HepG2 (cell line): ENCODE data around the gene RRAS. TPM values are rescaled to one million over a fixed set of nuclear protein-coding genes. Genes with fewer than 3 reads are reported as not detected.
A peak's percentile ranks its signal among the peaks of the same experiment; 100 is the strongest.

ENCODE experiments used
- CEBPG ChIP-seq: IDR thresholded peaks from 2 replicates; pipeline ENCODE4 v1.6.1; 2016
- FOXC1 ChIP-seq: sonication (generic); formaldehyde crosslinking; IDR thresholded peaks from 2 replicates; pipeline ENCODE4 v1.8.0; 2022; ENCODE audit warnings: mild to moderate bottlenecking, missing genetic modification reagents, borderline replicate concordance
- FOXK2 ChIP-seq: fragments of 450-650 bp; IDR thresholded peaks from 2 replicates; pipeline ENCODE4 v1.6.1; 2016
- IRX3 ChIP-seq: sonication (generic); formaldehyde crosslinking; IDR thresholded peaks from 2 replicates; pipeline ENCODE4 v1.8.1; 2023; ENCODE audit warnings: mild to moderate bottlenecking, low read depth, missing genetic modification reagents, borderline replicate concordance
- ISL2 ChIP-seq: sonication (generic); formaldehyde crosslinking; IDR thresholded peaks from 2 replicates; pipeline ENCODE4 v1.5.0; 2020; ENCODE audit warnings: missing genetic modification reagents
- KMT2A ChIP-seq: sonication (generic); formaldehyde crosslinking; IDR thresholded peaks from 2 replicates; pipeline ENCODE4 v1.4.0; 2020; ENCODE audit warnings: missing genetic modification reagents
- MTF2 ChIP-seq: sonication (generic); formaldehyde crosslinking; IDR thresholded peaks from 2 replicates; pipeline ENCODE4 v1.5.0; 2020; ENCODE audit warnings: missing genetic modification reagents, borderline replicate concordance
- PHF21A ChIP-seq: sonication (generic); formaldehyde crosslinking; IDR thresholded peaks from 2 replicates; pipeline ENCODE4 v1.5.0; 2020; ENCODE audit warnings: mild to moderate bottlenecking, missing genetic modification reagents
- RBAK ChIP-seq: sonication (generic); formaldehyde crosslinking; IDR thresholded peaks from 2 replicates; pipeline ENCODE4 v1.5.1; 2020; ENCODE audit warnings: mild to moderate bottlenecking, missing genetic modification reagents
- SIX1 ChIP-seq: sonication (generic); formaldehyde crosslinking; IDR thresholded peaks from 2 replicates; pipeline ENCODE4 v1.4.0; 2020; ENCODE audit warnings: missing genetic modification reagents, borderline replicate concordance
- SMARCC2 ChIP-seq: fragments of 450-650 bp; IDR thresholded peaks from 2 replicates; pipeline ENCODE4 v1.6.1; 2017; ENCODE audit warnings: antibody characterized with exemption, mild to moderate bottlenecking
- U2AF2 ChIP-seq: fragments of 200-400 bp; formaldehyde crosslinking; IDR thresholded peaks from 2 replicates; pipeline ENCODE4 v1.6.1; 2017; ENCODE audit warnings: low read depth, mild to moderate bottlenecking, low read length
- ZFP1 ChIP-seq: IDR thresholded peaks from 2 replicates; pipeline ENCODE4 v1.6.1; 2016
- ZFP36 ChIP-seq: fragments of 150-350 bp; IDR thresholded peaks from 2 replicates; pipeline ENCODE4 v1.6.1; 2018; ENCODE audit warnings: borderline replicate concordance, low read length, low read depth; ENCODE audit not compliant: partially characterized antibody
- ZMAT3 ChIP-seq: sonication (generic); formaldehyde crosslinking; conservative IDR thresholded peaks from 2 replicates; pipeline ENCODE4 v1.7.0; 2021; ENCODE audit warnings: missing genetic modification reagents
- ZNF510 ChIP-seq: sonication (generic); formaldehyde crosslinking; IDR thresholded peaks from 2 replicates; pipeline ENCODE4 v1.4.0; 2020; ENCODE audit warnings: low read depth, mild to moderate bottlenecking, missing genetic modification reagents
- ZNF563 ChIP-seq: sonication (generic); formaldehyde crosslinking; IDR thresholded peaks from 2 replicates; pipeline ENCODE4 v1.8.0; 2022; ENCODE audit warnings: mild to moderate bottlenecking, moderate library complexity, missing genetic modification reagents
- ZNF761 ChIP-seq: sonication (generic); formaldehyde crosslinking; conservative IDR thresholded peaks from 2 replicates; pipeline ENCODE4 v1.4.0; 2020; ENCODE audit warnings: mild to moderate bottlenecking, missing genetic modification reagents
- ZNF777 ChIP-seq: sonication (generic); formaldehyde crosslinking; IDR thresholded peaks from 2 replicates; pipeline ENCODE4 v1.4.0; 2020; ENCODE audit warnings: missing genetic modification reagents
- ZSCAN21 ChIP-seq: sonication (generic); formaldehyde crosslinking; IDR thresholded peaks from 2 replicates; pipeline ENCODE4 v1.8.0; 2022; ENCODE audit warnings: mild to moderate bottlenecking, missing genetic modification reagents, moderate library complexity, borderline replicate concordance
- polyA plus RNA-seq, 8 experiments: library from polyadenylated mRNA; depleted of rRNA in 3 of 8; stranded (reverse) in 7 of 8; unstranded in 1 of 8; fragments of >200 nt; fragmentation: Illumina TruSeq in 4 of 8; extraction: Trizol in 4 of 8; gene quantifications; 2 replicates each; pipeline versions ENCODE4 v1.2.1 to v1.2.3, GENCODE V29; 2011 to 2016; ENCODE audit warnings: low read depth in 4 of 8, missing spikeins in 1 of 8, mixed read lengths in 1 of 8; ENCODE audit not compliant: insufficient read depth in 1 of 8
- total RNA-seq, 5 experiments: library from RNA; depleted of rRNA; stranded (reverse); fragments of >200 nt; fragmentation: Illumina TruSeq; extraction: Trizol; gene quantifications; 2 replicates each; pipeline ENCODE4 v1.2.3, GENCODE V29; 2016; ENCODE audit warnings: low read depth in 1 of 5
- TF ChIP-seq, protein P1 (sequence below): sonication (generic); formaldehyde crosslinking; IDR thresholded peaks from 2 replicates; pipeline ENCODE4 v1.4.0; 2020; ENCODE audit warnings: mild to moderate bottlenecking, missing genetic modification reagents
- TF ChIP-seq, protein P2 (sequence below): sonication (generic); formaldehyde crosslinking; IDR thresholded peaks from 2 replicates; pipeline ENCODE4 v1.8.1; 2022; ENCODE audit warnings: mild to moderate bottlenecking, missing genetic modification reagents
- TF ChIP-seq, protein P3 (sequence below): sonication (generic); formaldehyde crosslinking; IDR thresholded peaks from 2 replicates; pipeline ENCODE4 v1.8.0; 2022; ENCODE audit warnings: missing genetic modification reagents, mild to moderate bottlenecking, borderline replicate concordance

The RRAS gene
- total and polyA plus RNA-seq, 2 of the 13 experiments (the other 11 are each of a cell fraction or from before 2014, with no cell fraction given): 1.5 to 12.0 TPM

DNA sequence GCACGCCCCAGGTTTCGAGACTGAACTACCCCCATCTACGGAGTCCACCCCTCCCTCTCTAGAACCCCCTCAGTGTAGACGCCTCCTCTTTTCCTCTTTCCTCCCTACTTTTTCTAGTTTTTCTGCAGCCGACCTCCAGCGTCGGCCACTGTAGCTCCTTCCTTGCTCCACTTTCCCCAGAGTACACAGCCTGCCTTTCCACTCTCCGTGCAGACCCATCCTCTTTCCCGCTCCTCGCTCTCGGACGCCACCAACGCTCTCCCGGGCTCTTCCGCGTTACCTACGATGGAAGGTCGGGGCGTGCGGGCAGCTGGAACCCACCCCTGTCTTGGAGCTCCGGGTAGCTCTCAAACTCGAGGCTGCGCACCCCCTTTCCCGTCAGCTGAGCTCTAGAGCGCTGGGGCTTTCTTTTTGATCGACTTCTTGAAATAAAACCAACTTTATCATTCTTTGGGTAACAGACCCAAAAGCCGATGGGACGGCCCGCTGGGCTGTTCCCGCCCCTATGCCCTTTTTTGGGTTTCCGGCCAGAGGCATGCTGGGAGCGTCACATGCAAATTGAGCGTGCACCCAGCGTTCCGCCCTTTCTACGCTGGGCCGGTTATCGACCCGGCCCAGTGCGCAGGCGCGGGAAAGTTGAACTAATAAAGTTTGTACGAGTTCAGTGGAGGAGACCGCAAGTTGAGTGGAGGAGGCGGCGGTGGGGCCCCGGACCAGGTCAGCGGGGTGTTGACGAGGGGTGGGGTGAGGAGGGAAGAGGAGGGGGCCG, 25.6 kb upstream of the RRAS start, which contains the start of the genes BCL2L12 and IRF3 (continued):
- TF ChIP-seq, protein P1, sequence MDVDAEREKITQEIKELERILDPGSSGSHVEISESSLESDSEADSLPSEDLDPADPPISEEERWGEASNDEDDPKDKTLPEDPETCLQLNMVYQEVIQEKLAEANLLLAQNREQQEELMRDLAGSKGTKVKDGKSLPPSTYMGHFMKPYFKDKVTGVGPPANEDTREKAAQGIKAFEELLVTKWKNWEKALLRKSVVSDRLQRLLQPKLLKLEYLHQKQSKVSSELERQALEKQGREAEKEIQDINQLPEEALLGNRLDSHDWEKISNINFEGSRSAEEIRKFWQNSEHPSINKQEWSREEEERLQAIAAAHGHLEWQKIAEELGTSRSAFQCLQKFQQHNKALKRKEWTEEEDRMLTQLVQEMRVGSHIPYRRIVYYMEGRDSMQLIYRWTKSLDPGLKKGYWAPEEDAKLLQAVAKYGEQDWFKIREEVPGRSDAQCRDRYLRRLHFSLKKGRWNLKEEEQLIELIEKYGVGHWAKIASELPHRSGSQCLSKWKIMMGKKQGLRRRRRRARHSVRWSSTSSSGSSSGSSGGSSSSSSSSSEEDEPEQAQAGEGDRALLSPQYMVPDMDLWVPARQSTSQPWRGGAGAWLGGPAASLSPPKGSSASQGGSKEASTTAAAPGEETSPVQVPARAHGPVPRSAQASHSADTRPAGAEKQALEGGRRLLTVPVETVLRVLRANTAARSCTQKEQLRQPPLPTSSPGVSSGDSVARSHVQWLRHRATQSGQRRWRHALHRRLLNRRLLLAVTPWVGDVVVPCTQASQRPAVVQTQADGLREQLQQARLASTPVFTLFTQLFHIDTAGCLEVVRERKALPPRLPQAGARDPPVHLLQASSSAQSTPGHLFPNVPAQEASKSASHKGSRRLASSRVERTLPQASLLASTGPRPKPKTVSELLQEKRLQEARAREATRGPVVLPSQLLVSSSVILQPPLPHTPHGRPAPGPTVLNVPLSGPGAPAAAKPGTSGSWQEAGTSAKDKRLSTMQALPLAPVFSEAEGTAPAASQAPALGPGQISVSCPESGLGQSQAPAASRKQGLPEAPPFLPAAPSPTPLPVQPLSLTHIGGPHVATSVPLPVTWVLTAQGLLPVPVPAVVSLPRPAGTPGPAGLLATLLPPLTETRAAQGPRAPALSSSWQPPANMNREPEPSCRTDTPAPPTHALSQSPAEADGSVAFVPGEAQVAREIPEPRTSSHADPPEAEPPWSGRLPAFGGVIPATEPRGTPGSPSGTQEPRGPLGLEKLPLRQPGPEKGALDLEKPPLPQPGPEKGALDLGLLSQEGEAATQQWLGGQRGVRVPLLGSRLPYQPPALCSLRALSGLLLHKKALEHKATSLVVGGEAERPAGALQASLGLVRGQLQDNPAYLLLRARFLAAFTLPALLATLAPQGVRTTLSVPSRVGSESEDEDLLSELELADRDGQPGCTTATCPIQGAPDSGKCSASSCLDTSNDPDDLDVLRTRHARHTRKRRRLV (CRISPR knock-in tag): peak; percentile 99
- TF ChIP-seq CEBPG (CRISPR knock-in tag) (no peak), SMARCC2 (no peak), ZSCAN21 (no peak), FOXK2 (no peak), MTF2 (CRISPR knock-in tag) (no peak), U2AF2 (no peak), PHF21A (peak; percentile 66), SIX1 (CRISPR knock-in tag) (no peak), ZNF777 (CRISPR knock-in tag) (peak; percentile 28; the same call in 1 of the 2 replicates), ZFP1 (CRISPR knock-in tag) (no peak), ZMAT3 (CRISPR knock-in tag) (peak; percentile 39; the same call in 1 of the 2 replicates), IRX3 (no peak), KMT2A (CRISPR knock-in tag) (no peak), ZNF761 (CRISPR knock-in tag) (0 out of 2 replicates have a peak, but pooled peaks have one; percentile 43), ISL2 (0 out of 2 replicates have a peak, but pooled peaks have one; percentile 34), RBAK (CRISPR knock-in tag) (no peak), ZFP36 (peak; percentile 6), ZNF510 (CRISPR knock-in tag) (peak; percentile 77; the same call in 1 of the 2 replicates), ZNF563 (CRISPR knock-in tag) (no peak), FOXC1 (CRISPR knock-in tag) (no peak)
- TF ChIP-seq, protein P2, sequence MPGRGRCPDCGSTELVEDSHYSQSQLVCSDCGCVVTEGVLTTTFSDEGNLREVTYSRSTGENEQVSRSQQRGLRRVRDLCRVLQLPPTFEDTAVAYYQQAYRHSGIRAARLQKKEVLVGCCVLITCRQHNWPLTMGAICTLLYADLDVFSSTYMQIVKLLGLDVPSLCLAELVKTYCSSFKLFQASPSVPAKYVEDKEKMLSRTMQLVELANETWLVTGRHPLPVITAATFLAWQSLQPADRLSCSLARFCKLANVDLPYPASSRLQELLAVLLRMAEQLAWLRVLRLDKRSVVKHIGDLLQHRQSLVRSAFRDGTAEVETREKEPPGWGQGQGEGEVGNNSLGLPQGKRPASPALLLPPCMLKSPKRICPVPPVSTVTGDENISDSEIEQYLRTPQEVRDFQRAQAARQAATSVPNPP (CRISPR knock-in tag): no peak
- TF ChIP-seq, protein P3, sequence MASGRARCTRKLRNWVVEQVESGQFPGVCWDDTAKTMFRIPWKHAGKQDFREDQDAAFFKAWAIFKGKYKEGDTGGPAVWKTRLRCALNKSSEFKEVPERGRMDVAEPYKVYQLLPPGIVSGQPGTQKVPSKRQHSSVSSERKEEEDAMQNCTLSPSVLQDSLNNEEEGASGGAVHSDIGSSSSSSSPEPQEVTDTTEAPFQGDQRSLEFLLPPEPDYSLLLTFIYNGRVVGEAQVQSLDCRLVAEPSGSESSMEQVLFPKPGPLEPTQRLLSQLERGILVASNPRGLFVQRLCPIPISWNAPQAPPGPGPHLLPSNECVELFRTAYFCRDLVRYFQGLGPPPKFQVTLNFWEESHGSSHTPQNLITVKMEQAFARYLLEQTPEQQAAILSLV (CRISPR knock-in tag): no peak
